ENCODE data around the gene VAMP5. TPM values are rescaled to one million over a fixed set of nuclear protein-coding genes. Genes with fewer than 3 reads are reported as not detected.
A peak's percentile ranks its signal among the peaks of the same experiment; 100 is the strongest.

The VAMP5 gene
- total and polyA plus RNA-seq, 9 of the 15 experiments (the other 6 are each of a cell fraction or from before 2014, with no cell fraction given) = 0.54 to 1.9 (median 1.5) TPM; not detected in 2

GRCh38 chr2:85577386-85578242, 6.6 kb upstream of the VAMP5 start, which contains the start of gene VAMP8 (continued):
- TF ChIP-seq FOXP1 (CRISPR knock-in tag; IDR thresholded peaks at IDR 0.05) (no peak), ZNF668 (CRISPR knock-in tag; IDR thresholded peaks at IDR 0.05) (no peak)

DNA sequence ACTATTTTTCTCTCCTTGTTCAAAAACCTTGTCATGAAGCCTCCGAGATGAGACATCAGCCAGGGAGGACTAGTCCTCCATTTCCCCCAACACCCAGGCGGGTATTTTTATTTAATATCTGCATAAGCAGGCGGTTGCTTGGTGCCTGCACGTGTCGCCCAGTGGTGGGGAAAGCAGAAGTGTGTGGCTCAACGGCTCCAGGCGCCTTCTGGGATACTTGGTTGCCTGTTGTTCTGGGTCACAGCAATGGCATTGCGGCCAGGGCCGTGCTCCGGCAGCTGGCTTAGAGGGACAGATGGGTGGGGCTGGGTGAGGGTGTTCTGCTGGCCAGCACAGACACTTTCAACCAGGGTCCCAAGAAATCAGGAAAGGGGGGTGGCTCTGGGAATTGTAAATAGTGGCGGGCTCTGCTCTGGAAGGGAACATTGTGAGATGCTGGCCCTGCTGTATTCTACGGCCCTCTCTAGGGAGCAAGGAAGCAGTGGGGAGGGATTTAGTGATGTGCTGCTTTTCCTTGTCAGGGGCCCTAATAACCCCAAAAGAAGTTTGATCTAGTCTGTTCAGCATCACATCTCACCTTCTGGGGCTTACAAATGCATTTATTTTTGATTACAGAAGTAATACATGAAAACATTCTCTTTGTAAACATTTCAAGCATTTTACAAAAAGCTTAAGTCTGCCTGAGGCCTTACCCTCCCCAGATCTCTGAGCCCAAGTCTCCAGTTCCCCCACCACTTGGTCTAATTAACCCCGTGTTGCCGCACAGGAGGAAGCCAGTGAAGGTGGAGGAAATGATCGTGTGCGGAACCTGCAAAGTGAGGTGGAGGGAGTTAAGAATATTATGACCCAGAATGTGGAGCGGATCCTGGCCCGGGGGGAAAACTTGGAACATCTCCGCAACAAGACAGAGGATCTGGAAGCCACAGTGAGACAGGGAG, 5.7 kb upstream of the VAMP5 start:
- Histone ChIP-seq H3K9me3 (replicated peaks; ENCODE audit: control insufficient read depth, insufficient read depth, low read depth, low read length) (no peaks in the 10 kb centered on the region), H3K36me3 (ENCODE audit: control insufficient read depth, insufficient read depth, low read length) (peaks cover 32% of the 10 kb centered on the region; the same call in 2 of the 3 replicates), H3K27me3 (ENCODE audit: control insufficient read depth in 2 of 2, insufficient read depth in 2 of 2, low read length in 2 of 2) (no peaks in the 10 kb centered on the region), H3K4me2 (ENCODE audit: insufficient read depth, low read length) (peak overlapping the region; percentile 87), H2AFZ (ENCODE audit: low read depth, low read length) (peak overlapping the region; percentile 90), H4K20me1 (replicated peaks; ENCODE audit: control insufficient read depth, insufficient read depth, low read length) (no peaks in the 10 kb centered on the region), H3K4me3 (peak overlapping the region; percentile 48), H3K9ac (ENCODE audit: insufficient read depth in 1 of 2, low read depth in 2 of 2, low read length in 2 of 2) (peak overlapping the region; percentile 77 to 94), H3K4me1 (replicated peaks in 1 of 2; ENCODE audit: control insufficient read depth in 2 of 2, insufficient read depth in 2 of 2, low read length in 2 of 2) (peaks cover 19 to 24% of the 10 kb centered on the region in 2 experiments), H3K79me2 (ENCODE audit: control insufficient read depth, insufficient read depth, low read length) (peaks cover 30% of the 10 kb centered on the region), H3K27ac (ENCODE audit: extremely low read depth, low read depth, low read length) (peak overlapping the region; percentile 81), H3K9me1 (ENCODE audit: control insufficient read depth, insufficient read depth, low read length) (no peaks in the 10 kb centered on the region)
- CTCF ChIA-PET (ENCODE audit: low intra/inter-chr PET ratio) = no interaction called here
- POLR2A ChIA-PET = interaction anchor here (0.7 to 3.8 kb wide), 23 partner anchors 9 to 171 kb away, joined by 3 to 23 read pairs (median 3); partner anchors contain the start of genes GGCX and RNF181
- no TSS peak for BruUV-seq (replicated peaks)
- intact Hi-C loops (cut with micrococcal nuclease) = loop anchor here (5.0 kb wide), 1 partner anchor 34 kb away; the partner anchor contains the start of gene C2orf68
- in situ Hi-C loops (cut with MboI) = no loop called here
- 10% methylated on average over 19 of the region's 19 CpGs for WGBS (ENCODE audit: insufficient coverage, low coverage, missing lambda C conversion rate)
- ATAC-seq (peak; percentile 69), FAIRE-seq (no peak), DNase-seq (ENCODE audit: extremely low read depth in 1 of 4, low spot score in 3 of 4) (peak; percentile 51 to 57 (median 56))
- TF ChIP-seq ZNF444 (CRISPR knock-in tag; IDR thresholded peaks at IDR 0.05) (0 out of 2 replicates have a peak, but pooled peaks have one; percentile 29), ATF3 (IDR thresholded peaks at IDR 0.05) (no peak), ATF3 (CRISPR knock-in tag; conservative IDR thresholded peaks at IDR 0.05) (no peak), HDAC1 (IDR thresholded peaks at IDR 0.05) (peak in 1 of 2 experiments; percentile 57; a peak in 1 of 4 replicates), ELF2 (CRISPR knock-in tag; IDR thresholded peaks at IDR 0.05) (no peak), CBX1 (IDR thresholded peaks at IDR 0.05; ENCODE audit: low read depth) (no peak), ZNF41 (CRISPR knock-in tag; conservative IDR thresholded peaks at IDR 0.05) (peak; percentile 28; the same call in 1 of the 2 replicates), NUFIP1 (IDR thresholded peaks at IDR 0.05; ENCODE audit: partially characterized antibody) (no peak), FOXM1 (IDR thresholded peaks at IDR 0.05; ENCODE audit: low read depth) (no peak), FOXM1 (CRISPR knock-in tag; IDR thresholded peaks at IDR 0.05; ENCODE audit: low read depth) (0 out of 2 replicates have a peak, but pooled peaks have one; percentile 50), DMBX1 (CRISPR knock-in tag; IDR thresholded peaks at IDR 0.05; ENCODE audit: borderline replicate concordance) (peak; percentile 66), FIP1L1 (IDR thresholded peaks at IDR 0.05; ENCODE audit: low read depth, low read length, poor library complexity, severe bottlenecking) (no peak), TCF7 (IDR thresholded peaks at IDR 0.05; ENCODE audit: borderline replicate concordance) (no peak)
- TF ChIP-seq, protein P1, sequence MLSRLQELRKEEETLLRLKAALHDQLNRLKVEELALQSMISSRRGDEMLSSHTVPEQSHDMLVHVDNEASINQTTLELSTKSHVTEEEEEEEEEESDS (CRISPR knock-in tag; IDR thresholded peaks at IDR 0.05) = no peak

All from K562 (cell line).